HG03060 (cell line): ENCODE data around the gene SLC5A12.
"Not testable (repeated sequence)": the region's sequence is repeated elsewhere in the genome, so short reads cannot be mapped to it uniquely, and the experiment has no call there.

Source experiments
- ATAC-seq: cut with Tn5 transposase; IDR thresholded peaks from one replicate; pipeline ENCODE4 v1.9.1; 2021; ENCODE audit warnings: low read depth, moderate number of reproducible peaks; ENCODE audit not compliant: unreplicated experiment

The SLC5A12 gene

GRCh38 chr11:26665036-26665435 lies 56.8 kb downstream of the SLC5A12 start:
- ATAC-seq, result no peak

- no peak for ATAC-seq
Observed at GRCh38 chr11:26662916-26663315, 58.9 kb downstream of the SLC5A12 start.

GRCh38 chr11:26655287-26655686 lies 66.6 kb downstream of the SLC5A12 start:
- ATAC-seq, result no peak

- no peak for ATAC-seq
Observed at GRCh38 chr11:26651916-26652315, 69.9 kb downstream of the SLC5A12 start.

- peak; percentile 79 for ATAC-seq
Observed at GRCh38 chr11:26649884-26650283, 72.0 kb downstream of the SLC5A12 start.

- ATAC-seq, result not testable (repeated sequence)
Observed at GRCh38 chr11:26643314-26643713, 78.5 kb downstream of the SLC5A12 start.

- peak; percentile 80 for ATAC-seq
Observed at GRCh38 chr11:26632691-26633159, 89.1 kb downstream of the SLC5A12 start.

- no peak for ATAC-seq
Observed at GRCh38 chr11:26626346-26626745, 95.5 kb downstream of the SLC5A12 start.

- ATAC-seq, result peak; percentile 63
Observed at GRCh38 chr11:26623076-26623659, 98.7 kb downstream of the SLC5A12 start.

- no peak for ATAC-seq
Observed at GRCh38 chr11:26622181-26622580, 99.7 kb downstream of the SLC5A12 start.

GRCh38 chr11:26621132-26621531 lies 100.7 kb downstream of the SLC5A12 start:
- ATAC-seq, result no peak

- no peak for ATAC-seq
Observed at GRCh38 chr11:26620282-26621045, 101.4 kb downstream of the SLC5A12 start.

GRCh38 chr11:26618441-26618840 lies 103.4 kb downstream of the SLC5A12 start:
- no peak for ATAC-seq
